Measurements from ENCODE around the gene STK10. TPM values are rescaled to one million over a fixed set of nuclear protein-coding genes. Genes with fewer than 3 reads are reported as not detected.
A peak's percentile ranks its signal among the peaks of the same experiment; 100 is the strongest.

The STK10 gene
- polyA plus RNA-seq, 3 donors = 21.5 to 180 (median 47.4) TPM

DNA sequence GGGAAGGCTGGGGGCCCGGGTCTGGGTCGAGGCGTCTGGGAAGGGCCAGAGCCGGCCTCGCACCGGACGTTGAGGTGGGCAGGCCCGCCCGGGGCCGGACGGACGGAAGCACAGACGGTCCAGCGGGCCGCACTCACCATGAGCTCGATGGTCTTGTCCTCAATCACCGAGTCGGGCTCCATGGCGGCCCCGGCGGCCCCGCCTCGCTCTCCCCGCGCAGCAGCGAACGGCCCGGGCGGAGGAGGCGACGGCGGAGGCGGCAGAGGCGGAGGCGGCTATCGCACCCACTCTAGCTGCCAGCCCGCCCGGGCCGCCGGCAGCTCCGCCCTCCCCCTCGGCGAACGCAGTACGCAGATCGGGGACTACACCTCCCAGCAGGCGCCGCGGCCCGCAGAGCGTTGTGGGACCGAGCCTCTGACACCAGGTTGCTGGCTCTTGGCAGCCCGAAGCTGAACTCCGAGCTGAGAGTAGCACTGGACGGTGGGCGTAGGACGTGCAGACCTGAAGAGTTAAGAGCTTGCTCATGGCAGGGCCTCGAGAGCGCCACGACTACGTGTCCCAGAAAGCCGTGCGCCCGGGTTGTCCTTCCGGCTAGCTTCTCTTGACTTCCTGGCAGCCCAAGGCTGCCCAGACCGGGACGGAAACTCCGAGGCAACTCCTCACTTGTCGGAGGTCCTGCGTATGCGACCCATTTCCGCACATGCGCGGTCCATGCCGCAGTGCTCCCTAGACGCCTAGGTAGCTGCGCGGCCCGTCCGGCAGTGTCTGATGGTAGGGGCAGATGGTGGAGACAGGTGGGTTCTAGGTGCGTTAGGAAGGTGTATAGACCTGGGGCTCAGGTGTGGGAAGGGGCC lies 181.5 kb downstream of the STK10 start, which contains the start of gene FBXW11:
FBXW11 (minus strand) TSS at position 318 of the 854 bp plus-strand sequence; CDS start at position 182, 136 bp downstream.
- WGBS (ENCODE audit: insufficient coverage) = under 1% methylated on average over 73 of the region's 81 CpGs
- peak within 1 kb of the TSS; percentile 61 to 100 (median 93) for H3K4me3 ChIP-seq (replicated peaks in 1 of 3; ENCODE audit: low read depth in 2 of 3, low read length in 3 of 3)
- H3K27me3 Mint-ChIP-seq (ENCODE audit: low read depth in 3 of 3) = no peaks in the 10 kb centered on the region
- intact Hi-C loops (cut with micrococcal nuclease) = loop anchor here (5.0 to 10.0 kb wide), 3 partner anchors 98 to 619 kb away; partner anchors contain the start of genes NPM1 (in 1 of the 2) and UBTD2 (in 1 of the 2)
- no peaks in the 10 kb centered on the region for H3K36me3 ChIP-seq (replicated peaks in 1 of 2; ENCODE audit: control insufficient read depth in 1 of 2, insufficient read depth in 2 of 2, low read length in 2 of 2)
- peak within 1 kb of the TSS; percentile 99 for H2AFZ ChIP-seq (ENCODE audit: insufficient read depth, low read depth, low read length, poor library complexity, severe bottlenecking)
- H3K4me3 Mint-ChIP-seq = peak within 1 kb of the TSS; percentile 98 to 99
- H3K79me2 ChIP-seq (ENCODE audit: insufficient read depth, low read length) = peaks cover 60% of the 10 kb centered on the region
- peaks cover 42% of the 10 kb centered on the region for H3K4me1 Mint-ChIP-seq
- TF ChIP-seq, protein P1, sequence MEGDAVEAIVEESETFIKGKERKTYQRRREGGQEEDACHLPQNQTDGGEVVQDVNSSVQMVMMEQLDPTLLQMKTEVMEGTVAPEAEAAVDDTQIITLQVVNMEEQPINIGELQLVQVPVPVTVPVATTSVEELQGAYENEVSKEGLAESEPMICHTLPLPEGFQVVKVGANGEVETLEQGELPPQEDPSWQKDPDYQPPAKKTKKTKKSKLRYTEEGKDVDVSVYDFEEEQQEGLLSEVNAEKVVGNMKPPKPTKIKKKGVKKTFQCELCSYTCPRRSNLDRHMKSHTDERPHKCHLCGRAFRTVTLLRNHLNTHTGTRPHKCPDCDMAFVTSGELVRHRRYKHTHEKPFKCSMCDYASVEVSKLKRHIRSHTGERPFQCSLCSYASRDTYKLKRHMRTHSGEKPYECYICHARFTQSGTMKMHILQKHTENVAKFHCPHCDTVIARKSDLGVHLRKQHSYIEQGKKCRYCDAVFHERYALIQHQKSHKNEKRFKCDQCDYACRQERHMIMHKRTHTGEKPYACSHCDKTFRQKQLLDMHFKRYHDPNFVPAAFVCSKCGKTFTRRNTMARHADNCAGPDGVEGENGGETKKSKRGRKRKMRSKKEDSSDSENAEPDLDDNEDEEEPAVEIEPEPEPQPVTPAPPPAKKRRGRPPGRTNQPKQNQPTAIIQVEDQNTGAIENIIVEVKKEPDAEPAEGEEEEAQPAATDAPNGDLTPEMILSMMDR (IDR thresholded peaks at IDR 0.05) = no peak
- H3K4me1 ChIP-seq (ENCODE audit: control insufficient read depth in 1 of 2, insufficient read depth in 2 of 2, low read length in 2 of 2) = peaks cover 42 to 51% of the 10 kb centered on the region in 2 donors
- DNase-seq = peak; percentile 93 to 98 (median 96)
- H3K27me3 ChIP-seq (ENCODE audit: control insufficient read depth in 2 of 2, insufficient read depth in 2 of 2, low read length in 2 of 2) = no peaks in the 10 kb centered on the region
- peak within 1 kb of the TSS; percentile 89 for H3K4me2 ChIP-seq (replicated peaks; ENCODE audit: extremely low read depth, low read length, poor library complexity, severe bottlenecking)
- H3K27ac ChIP-seq (ENCODE audit: low read depth in 1 of 2, low read length in 2 of 2) = peak within 1 kb of the TSS; percentile 92 to 97
- H3K27ac Mint-ChIP-seq = peak within 1 kb of the TSS; percentile 96 to 100 (median 99)
- no peaks in the 10 kb centered on the region for H3K9me3 ChIP-seq (replicated peaks in 1 of 2; ENCODE audit: control insufficient read depth in 1 of 2, insufficient read depth in 1 of 2, low read length in 2 of 2)
- H3K9ac ChIP-seq (ENCODE audit: insufficient read depth, low read length, poor library complexity, severe bottlenecking) = peak within 1 kb of the TSS; percentile 94
- peaks cover 31% of the 10 kb centered on the region for H4K20me1 ChIP-seq (ENCODE audit: insufficient read depth, low read length)
- H3K9me3 Mint-ChIP-seq = peaks cover 0 to 2% (median 0%) of the 10 kb centered on the region in 7 donors
- H3K36me3 Mint-ChIP-seq = no peaks in the 10 kb centered on the region

DNA sequence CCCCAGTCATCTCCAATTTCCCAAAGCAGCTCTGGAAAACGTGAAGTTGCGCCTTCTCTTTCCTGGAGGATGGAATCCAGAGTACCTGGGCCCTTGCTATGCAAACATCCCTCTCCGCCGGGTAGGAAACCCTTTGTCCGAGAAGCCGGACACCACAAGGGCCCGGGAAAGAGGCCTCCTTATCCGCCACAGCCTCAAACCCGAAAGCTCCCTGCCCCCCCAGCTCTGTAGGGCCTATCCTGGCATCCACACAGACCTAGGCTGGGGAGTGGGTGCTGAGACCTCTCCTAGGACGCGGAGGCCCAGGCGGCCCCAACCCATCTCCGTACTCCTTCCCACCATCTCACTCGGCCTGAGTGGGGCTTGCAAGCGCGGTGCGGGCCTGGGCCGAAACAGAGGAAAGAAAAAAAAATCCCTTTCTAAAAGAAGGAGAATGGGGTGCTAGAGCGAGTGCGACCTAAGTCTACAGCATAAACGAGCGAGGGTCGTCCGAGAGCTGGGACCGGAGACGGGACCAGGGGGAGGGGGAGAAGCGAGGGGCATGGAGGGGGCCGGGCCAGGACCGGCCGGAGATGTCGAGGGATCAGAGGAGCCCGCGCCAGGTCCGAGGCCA lies 182.2 kb downstream of the STK10 start:
- H3K4me2 ChIP-seq (replicated peaks; ENCODE audit: extremely low read depth, low read length, poor library complexity, severe bottlenecking) = peak overlapping the region; percentile 89
- no peaks in the 10 kb centered on the region for H3K9me3 ChIP-seq (replicated peaks in 1 of 2; ENCODE audit: control insufficient read depth in 1 of 2, insufficient read depth in 1 of 2, low read length in 2 of 2)
- H3K36me3 Mint-ChIP-seq = no peaks in the 10 kb centered on the region
- H2AFZ ChIP-seq (ENCODE audit: insufficient read depth, low read depth, low read length, poor library complexity, severe bottlenecking) = peak overlapping the region; percentile 99
- H3K4me1 ChIP-seq (ENCODE audit: control insufficient read depth in 1 of 2, insufficient read depth in 2 of 2, low read length in 2 of 2) = peaks cover 42 to 51% of the 10 kb centered on the region in 2 donors
- H3K27me3 Mint-ChIP-seq (ENCODE audit: low read depth in 3 of 3) = no peaks in the 10 kb centered on the region
- peak overlapping the region; percentile 86 to 98 for H3K4me3 Mint-ChIP-seq
- 1% methylated on average over 23 of the region's 34 CpGs for WGBS (ENCODE audit: insufficient coverage)
- peak overlapping the region; percentile 61 to 100 (median 93) for H3K4me3 ChIP-seq (replicated peaks in 1 of 3; ENCODE audit: low read depth in 2 of 3, low read length in 3 of 3)
- intact Hi-C loops (cut with micrococcal nuclease) = loop anchor here (5.0 to 10.0 kb wide), 3 partner anchors 99 to 619 kb away; partner anchors contain the start of genes NPM1 (in 1 of the 2) and UBTD2 (in 1 of the 2)
- peaks cover 38% of the 10 kb centered on the region for H4K20me1 ChIP-seq (ENCODE audit: insufficient read depth, low read length)
- peaks cover 48% of the 10 kb centered on the region for H3K4me1 Mint-ChIP-seq
- peak overlapping the region; percentile 92 to 97 for H3K27ac ChIP-seq (ENCODE audit: low read depth in 1 of 2, low read length in 2 of 2)
- H3K79me2 ChIP-seq (ENCODE audit: insufficient read depth, low read length) = peaks cover 68% of the 10 kb centered on the region
- TF ChIP-seq, protein P1 (IDR thresholded peaks at IDR 0.05) = no peak
- peak overlapping the region; percentile 87 to 98 (median 95) for H3K27ac Mint-ChIP-seq
- peak overlapping the region; percentile 94 for H3K9ac ChIP-seq (ENCODE audit: insufficient read depth, low read length, poor library complexity, severe bottlenecking)
- peak in 1 of 3 donors; percentile 17 for DNase-seq
- peaks cover 0 to 2% (median 0%) of the 10 kb centered on the region in 7 donors for H3K9me3 Mint-ChIP-seq
- no peaks in the 10 kb centered on the region for H3K27me3 ChIP-seq (ENCODE audit: control insufficient read depth in 2 of 2, insufficient read depth in 2 of 2, low read length in 2 of 2)
- no peaks in the 10 kb centered on the region for H3K36me3 ChIP-seq (replicated peaks in 1 of 2; ENCODE audit: control insufficient read depth in 1 of 2, insufficient read depth in 2 of 2, low read length in 2 of 2)
